ENCODE data around the gene RPS18.

DNA sequence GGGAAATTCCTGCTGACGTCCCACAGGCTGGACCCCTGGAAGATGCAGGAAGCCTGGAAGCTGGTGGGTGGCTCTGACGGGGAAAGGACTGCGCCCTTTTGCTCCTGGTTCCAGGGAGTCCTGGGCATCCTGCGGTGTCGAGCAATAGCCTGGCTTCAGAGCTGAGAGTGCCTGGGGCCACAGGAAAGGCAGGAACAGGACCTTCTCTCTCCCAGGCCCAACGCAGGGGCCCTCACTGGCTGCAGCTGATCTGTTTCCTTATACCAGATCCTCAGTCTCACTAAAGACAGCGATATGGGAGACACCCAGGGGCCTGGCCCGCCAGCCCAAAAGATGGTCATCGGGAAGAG, 6.5 kb downstream of the RPS18 start:
- no peak for TF ChIP-seq EZH2 (IDR thresholded peaks at IDR 0.05; ENCODE audit: low read depth)
- TF ChIP-seq, protein P1, sequence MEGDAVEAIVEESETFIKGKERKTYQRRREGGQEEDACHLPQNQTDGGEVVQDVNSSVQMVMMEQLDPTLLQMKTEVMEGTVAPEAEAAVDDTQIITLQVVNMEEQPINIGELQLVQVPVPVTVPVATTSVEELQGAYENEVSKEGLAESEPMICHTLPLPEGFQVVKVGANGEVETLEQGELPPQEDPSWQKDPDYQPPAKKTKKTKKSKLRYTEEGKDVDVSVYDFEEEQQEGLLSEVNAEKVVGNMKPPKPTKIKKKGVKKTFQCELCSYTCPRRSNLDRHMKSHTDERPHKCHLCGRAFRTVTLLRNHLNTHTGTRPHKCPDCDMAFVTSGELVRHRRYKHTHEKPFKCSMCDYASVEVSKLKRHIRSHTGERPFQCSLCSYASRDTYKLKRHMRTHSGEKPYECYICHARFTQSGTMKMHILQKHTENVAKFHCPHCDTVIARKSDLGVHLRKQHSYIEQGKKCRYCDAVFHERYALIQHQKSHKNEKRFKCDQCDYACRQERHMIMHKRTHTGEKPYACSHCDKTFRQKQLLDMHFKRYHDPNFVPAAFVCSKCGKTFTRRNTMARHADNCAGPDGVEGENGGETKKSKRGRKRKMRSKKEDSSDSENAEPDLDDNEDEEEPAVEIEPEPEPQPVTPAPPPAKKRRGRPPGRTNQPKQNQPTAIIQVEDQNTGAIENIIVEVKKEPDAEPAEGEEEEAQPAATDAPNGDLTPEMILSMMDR (conservative IDR thresholded peaks at IDR 0.05): no peak
